ACC112 (cell line): ENCODE results near the gene SMIM13.
"Not testable (repeated sequence)": the region's sequence is repeated elsewhere in the genome, so short reads cannot be mapped to it uniquely, and the experiment has no call there.

Source experiments
- H2AFZ ChIP-seq: fragments of 200-600 bp; sonication (generic); one replicate; pipeline ENCODE4 v1.6.0; 2017; ENCODE audit warnings: antibody characterized with exemption, low read length; ENCODE audit not compliant: unreplicated experiment
- H3K27ac ChIP-seq: fragments of 200-600 bp; sonication (generic); 2 replicates; pipeline ENCODE4 v1.5.1; 2014; ENCODE audit warnings: low read depth, mild to moderate bottlenecking, antibody characterized with exemption, low read length, moderate library complexity
- H3K27me3 ChIP-seq: fragments of 200-600 bp; sonication (generic); 2 replicates; pipeline ENCODE4 v1.6.1; 2014; ENCODE audit warnings: mild to moderate bottlenecking, antibody characterized with exemption, low read length, moderate library complexity, mixed read lengths; ENCODE audit not compliant: insufficient read depth
- H3K36me3 ChIP-seq: fragments of 200-600 bp; sonication (generic); 2 replicates; pipeline ENCODE4 v1.6.1; 2016; ENCODE audit warnings: mild to moderate bottlenecking, antibody characterized with exemption, low read length, moderate library complexity, mixed read lengths; ENCODE audit not compliant: insufficient read depth
- H3K4me1 ChIP-seq: fragments of 200-600 bp; sonication (generic); one replicate; pipeline ENCODE4 v1.6.1; 2016; ENCODE audit warnings: low read length, mixed read lengths; ENCODE audit not compliant: insufficient read depth, unreplicated experiment, control insufficient read depth
- H3K4me3 ChIP-seq: fragments of 200-600 bp; sonication (generic); 2 replicates; pipeline ENCODE4 v1.5.1; 2014; ENCODE audit warnings: mild to moderate bottlenecking, low read depth, low read length
- H3K79me2 ChIP-seq: fragments of 200-600 bp; sonication (generic); one replicate; pipeline ENCODE4 v1.6.0; 2016; ENCODE audit warnings: low read length; ENCODE audit not compliant: control insufficient read depth, unreplicated experiment, insufficient read depth

The SMIM13 gene

DNA sequence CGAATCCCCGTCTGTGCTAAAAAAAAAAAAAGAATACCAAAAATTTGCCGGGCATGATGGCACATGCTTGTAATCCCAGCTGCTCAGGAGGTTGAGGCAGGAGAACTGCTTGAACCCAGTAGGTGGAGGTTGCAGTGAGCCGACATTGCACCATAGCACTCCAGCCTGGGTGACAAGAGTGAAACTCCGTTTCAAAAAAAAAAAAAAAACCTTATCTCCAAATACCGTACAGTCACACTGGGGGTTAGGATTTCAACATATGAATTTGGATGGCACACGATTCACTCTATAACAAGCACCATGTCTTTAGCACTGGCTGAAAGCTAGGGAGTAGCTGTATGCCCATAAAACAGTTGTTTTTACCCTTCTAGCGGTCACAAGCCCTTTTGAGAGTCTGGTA, 3.8 kb downstream of the SMIM13 start:
- Histone ChIP-seq H3K4me3 (no peak overlapping the region), H2AFZ (no peak overlapping the region), H3K27ac (no peak overlapping the region), H3K4me1 (peaks cover 15% of the 10 kb centered on the region), H3K79me2 (peaks cover 79% of the 10 kb centered on the region), H3K27me3 (no peaks in the 10 kb centered on the region), H3K36me3 (peaks cover 6% of the 10 kb centered on the region)

DNA sequence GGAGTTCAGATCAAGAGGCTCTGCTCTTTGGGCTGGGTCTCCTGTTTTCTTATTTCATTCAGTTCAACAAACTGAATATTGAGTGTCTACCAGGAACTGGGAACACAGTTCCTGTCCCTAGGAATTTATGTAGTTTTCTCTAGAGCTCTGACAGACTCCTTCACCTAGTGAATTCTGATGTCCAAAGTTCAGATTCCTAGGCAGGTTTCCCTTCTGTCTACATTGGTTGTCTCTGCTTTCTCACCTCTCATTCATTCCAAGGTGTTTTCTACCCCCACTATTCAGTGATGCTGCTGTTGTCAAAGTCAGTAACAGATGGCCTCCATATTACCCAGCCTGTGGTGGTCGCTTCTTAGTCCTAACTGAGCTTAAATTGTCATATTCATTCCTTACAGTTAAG, 4.4 kb downstream of the SMIM13 start:
- peaks cover 6% of the 10 kb centered on the region for H3K36me3 ChIP-seq
- no peaks in the 10 kb centered on the region for H3K27me3 ChIP-seq
- peaks cover 84% of the 10 kb centered on the region for H3K79me2 ChIP-seq
- H3K4me1 ChIP-seq: peaks cover 10% of the 10 kb centered on the region
- H2AFZ ChIP-seq: no peak overlapping the region
- no peak overlapping the region for H3K27ac ChIP-seq
- no peak overlapping the region for H3K4me3 ChIP-seq

DNA sequence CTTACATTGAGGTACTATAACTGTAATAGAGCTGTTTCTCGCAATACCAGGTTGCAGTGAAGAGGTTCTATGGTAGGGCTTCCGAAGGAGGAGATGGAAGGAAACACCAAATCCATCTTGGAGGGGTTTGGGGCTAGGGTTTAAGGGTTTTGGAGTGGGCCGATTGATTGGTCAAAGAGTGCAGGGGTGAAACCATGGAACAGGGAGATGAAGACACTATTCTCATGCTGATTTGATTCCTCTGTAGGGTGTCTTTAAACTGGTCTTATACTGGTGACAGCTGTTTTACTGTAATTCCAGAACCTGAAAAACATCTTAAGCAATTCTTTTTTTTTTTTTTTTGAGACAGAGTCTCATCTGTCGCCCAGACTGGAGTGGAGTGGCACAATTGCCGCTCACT, 7.8 kb downstream of the SMIM13 start:
- H3K36me3 ChIP-seq: peaks cover 13% of the 10 kb centered on the region
- peaks cover under 1% of the 10 kb centered on the region for H3K4me1 ChIP-seq
- peaks cover 96% of the 10 kb centered on the region for H3K79me2 ChIP-seq
- no peak overlapping the region for H3K4me3 ChIP-seq
- H2AFZ ChIP-seq: no peak overlapping the region
- H3K27ac ChIP-seq: no peak overlapping the region
- H3K27me3 ChIP-seq: no peaks in the 10 kb centered on the region

DNA sequence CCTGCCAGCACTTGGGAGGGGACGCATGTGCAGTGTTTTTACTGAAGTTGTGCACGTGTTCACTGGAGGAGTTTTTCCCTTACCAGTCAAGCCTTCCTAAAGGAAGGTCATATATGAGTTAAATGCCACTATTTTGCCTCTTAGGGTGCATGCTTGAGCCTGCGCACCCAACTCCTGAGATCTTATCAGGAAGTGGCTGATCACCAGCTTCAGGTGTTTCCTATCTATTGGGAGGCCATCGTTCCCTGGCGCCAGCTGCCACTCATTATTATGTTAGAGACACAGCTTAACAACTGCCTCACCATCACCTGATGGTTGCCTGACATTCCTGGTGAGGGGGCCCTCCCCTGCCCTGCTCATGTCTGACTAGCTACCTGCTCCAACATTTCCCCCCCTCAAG, 9.4 kb downstream of the SMIM13 start:
- peaks cover 92% of the 10 kb centered on the region for H3K79me2 ChIP-seq

DNA sequence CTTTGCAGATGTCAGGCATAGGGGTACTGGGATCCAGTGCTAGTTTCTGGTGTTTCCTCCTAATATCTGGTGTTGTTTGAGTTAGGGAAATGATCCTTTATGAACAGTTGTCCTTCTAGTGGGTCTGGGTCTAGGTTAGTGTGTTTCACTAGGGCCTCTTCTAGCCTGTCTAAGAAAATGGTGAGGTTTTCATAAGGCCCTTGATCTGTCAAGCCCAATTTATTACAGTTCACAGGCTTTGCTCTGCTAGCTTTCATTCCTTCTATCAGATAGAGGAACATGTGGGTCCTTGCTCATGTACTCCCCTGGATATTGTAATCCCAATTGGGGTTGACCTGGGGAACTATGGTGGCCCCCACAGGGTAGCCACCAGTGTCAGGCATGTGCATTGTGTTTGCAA, 15.1 kb downstream of the SMIM13 start:
- H2AFZ ChIP-seq: no peak overlapping the region
- H3K27me3 ChIP-seq: no peaks in the 10 kb centered on the region
- no peak overlapping the region for H3K4me3 ChIP-seq
- peaks cover 74% of the 10 kb centered on the region for H3K79me2 ChIP-seq
- no peaks in the 10 kb centered on the region for H3K4me1 ChIP-seq
- H3K27ac ChIP-seq: no peak overlapping the region
- peaks cover 6% of the 10 kb centered on the region for H3K36me3 ChIP-seq

More for the DNA sequence above, 9.4 kb downstream of the SMIM13 start:
- Histone ChIP-seq H3K27ac (no peak overlapping the region), H3K4me3 (no peak overlapping the region), H3K36me3 (peaks cover 17% of the 10 kb centered on the region), H3K27me3 (no peaks in the 10 kb centered on the region), H3K4me1 (no peaks in the 10 kb centered on the region), H2AFZ (no peak overlapping the region)

DNA sequence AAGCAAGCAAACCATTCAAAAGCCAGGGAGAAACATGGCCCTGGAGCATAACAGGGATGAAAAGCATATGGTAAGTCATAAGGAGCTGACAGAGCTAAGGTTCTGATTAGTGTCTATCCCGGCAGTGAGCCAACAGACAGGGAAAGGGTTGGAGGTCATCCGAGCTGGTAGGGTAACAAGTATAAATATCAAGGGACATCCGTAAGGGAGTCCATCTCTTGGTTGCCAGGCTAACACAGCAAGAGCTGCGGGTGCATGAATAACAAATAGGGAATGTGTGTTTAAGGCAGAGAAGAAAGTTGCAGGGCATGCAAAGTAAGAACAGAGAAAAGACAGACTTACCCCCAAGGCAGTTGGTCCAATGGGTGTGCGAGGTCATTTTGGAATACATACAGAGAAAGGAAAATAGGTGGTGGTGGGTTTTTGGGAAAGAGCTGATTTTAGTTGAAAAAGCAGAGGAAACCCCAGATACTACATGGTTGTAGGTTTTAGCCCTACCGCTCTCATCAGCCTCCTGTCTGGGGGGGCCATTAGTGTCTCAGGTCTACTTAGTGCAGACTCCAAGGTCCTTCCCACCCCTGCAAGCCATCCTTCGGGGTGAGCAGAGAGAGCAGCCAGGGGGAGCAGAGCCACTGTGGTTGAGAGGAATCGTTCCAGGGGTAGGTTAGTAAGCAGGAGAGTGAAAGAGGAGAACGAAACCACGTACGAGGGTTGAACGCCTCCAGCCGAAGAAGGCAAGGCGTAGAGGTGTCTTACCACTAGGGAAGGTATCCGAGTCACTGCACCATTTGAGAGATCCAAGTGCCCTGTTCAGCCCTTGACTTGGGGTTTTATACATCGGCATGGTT, 17.5 kb downstream of the SMIM13 start, which contains the start of gene ERVFRD-1:
TSS of gene ERVFRD-1 (minus strand) at position 805 of the 848 bp plus-strand sequence. CDS start 6,415 bp downstream, outside the sequence.
- peaks cover 3% of the 10 kb centered on the region for H3K4me1 ChIP-seq
- no peak within 1 kb of the TSS for H3K4me3 ChIP-seq
- H3K79me2 ChIP-seq: peaks cover 58% of the 10 kb centered on the region
- H3K27ac ChIP-seq: no peak within 1 kb of the TSS
- no peak within 1 kb of the TSS for H2AFZ ChIP-seq
- H3K36me3 ChIP-seq: peaks cover 3% of the 10 kb centered on the region; the same call in 1 of the 2 replicates
- no peaks in the 10 kb centered on the region for H3K27me3 ChIP-seq

DNA sequence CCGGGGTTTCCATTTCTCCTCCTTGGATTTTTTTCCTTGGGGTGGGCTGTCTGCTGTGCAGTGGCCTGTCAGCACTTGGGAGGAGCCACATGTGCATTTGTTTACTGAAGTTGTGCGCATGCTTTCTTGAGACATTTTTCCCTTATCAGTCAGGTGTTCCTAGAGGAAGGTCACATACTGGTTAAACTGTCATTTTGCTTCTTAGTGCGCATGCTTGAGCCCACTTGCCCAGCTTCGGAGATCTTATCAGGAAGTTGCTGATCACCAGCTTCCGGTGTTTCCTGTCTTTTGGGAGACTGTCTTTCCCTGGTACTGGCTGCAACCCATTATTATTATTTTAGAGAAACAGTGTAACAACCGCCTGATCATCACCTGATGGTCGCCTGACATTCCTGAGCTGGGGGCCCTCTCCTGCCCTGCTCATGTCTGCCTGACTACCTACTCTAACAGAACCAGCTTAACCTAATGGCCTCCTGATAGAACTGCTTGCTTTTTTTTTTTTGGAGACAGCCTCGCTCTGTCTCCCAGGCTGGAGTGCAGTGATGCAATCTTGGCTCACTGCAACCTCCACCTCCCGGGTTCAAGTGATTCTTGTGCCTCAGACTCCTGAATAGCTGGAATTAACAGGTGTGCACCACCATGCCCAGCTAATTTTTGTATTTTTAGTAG, 18.3 kb downstream of the SMIM13 start:
- Histone ChIP-seq H3K79me2 (peaks cover 54% of the 10 kb centered on the region), H3K4me3 (no peak overlapping the region), H3K27ac (no peak overlapping the region), H3K36me3 (peaks cover 2% of the 10 kb centered on the region; the same call in 1 of the 2 replicates), H3K4me1 (peaks cover 7% of the 10 kb centered on the region), H3K27me3 (no peaks in the 10 kb centered on the region), H2AFZ (no peak overlapping the region)

DNA sequence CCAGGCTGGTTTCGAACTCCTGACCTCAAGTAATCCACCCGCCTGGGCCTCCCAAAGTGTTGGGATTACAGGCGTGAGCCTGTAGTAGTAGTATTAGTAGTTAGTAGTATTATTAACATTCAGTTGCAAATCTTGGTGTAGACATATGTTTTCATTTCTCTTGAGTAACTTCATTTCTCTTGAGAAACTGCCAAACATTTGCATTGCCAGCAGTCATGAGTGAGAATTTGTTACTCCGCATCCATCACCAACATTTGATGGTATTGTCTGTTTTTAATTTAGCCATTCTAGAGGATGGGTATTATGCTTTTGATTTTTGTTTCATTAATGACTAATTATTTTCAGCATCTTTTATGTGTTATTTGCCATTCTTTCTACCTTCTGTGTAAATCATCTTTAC, 19.4 kb downstream of the SMIM13 start:
- Histone ChIP-seq H3K79me2 (peaks cover 53% of the 10 kb centered on the region), H3K27me3 (no peaks in the 10 kb centered on the region), H3K4me3 (no peak overlapping the region), H3K36me3 (no peaks in the 10 kb centered on the region), H2AFZ (no peak overlapping the region), H3K27ac (no peak overlapping the region), H3K4me1 (peaks cover 7% of the 10 kb centered on the region)

DNA sequence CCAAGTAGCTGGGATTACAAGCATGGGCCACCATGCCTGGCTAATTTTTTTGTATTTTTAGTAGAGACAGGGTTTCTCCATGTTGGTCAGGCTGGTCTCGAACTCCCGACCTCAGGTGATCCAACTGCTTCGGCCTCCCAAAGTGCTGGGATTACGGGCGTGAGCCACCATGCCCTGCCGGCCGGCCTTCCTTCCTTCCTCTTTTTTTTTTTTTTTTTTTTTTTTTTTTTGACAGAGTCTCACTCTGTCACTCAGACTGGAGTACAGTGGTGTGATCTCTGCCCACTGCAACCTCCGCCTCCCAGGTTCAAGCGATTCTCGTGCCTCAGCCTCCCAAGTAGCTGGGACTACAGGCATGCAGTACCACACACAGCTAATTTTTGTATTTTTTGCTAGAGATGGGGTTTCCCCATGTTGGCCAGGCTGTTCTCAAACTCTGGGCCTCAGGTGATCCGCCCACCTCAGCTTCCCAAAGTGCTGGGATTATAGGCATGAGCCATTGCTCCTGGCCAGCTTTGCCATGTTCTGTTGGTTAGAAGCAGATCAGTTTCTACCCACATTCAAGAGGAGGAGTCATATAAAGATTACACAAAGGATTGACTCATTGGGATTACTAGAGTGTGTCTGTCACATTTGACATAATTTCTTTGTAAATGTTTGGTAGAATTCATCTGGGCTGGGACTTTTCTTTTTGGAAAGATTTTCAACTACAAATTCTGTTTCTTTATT, 22.3 kb downstream of the SMIM13 start:
- peaks cover 43% of the 10 kb centered on the region for H3K79me2 ChIP-seq
- not testable (repeated sequence) for H3K4me3 ChIP-seq

DNA sequence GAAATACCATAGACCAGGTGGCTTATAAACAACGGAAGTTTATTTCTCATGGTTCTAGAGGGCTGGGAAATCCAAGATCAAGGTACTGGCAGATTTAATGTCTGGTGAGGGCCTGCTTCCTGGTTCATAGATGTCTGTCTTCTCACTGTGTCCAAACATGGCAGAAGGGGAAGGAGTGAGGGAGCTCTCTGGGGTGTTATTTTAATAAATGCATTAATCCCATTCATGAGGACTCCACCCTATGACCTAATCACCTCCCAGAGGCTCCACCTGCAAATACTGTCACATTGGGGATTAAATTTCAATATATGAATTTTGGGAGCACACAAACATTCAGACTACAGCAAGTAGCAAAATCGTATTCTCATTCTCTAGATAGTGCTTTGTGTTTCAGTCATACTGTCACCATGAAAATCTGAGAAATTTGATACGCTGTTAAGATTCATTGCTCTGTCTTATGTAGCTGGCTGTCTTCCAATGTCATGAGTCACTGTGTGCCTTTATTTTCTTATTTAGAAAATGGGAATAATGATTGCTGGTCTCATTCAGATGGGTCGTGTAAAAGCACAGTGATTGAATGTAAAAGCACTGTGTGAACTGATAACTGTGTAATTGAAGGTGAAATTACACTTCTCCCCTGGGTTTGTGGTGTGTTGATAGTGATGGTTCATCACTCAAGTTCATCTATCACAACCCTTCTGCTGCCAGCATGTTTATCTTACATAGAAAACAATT, 26.8 kb downstream of the SMIM13 start:
- Histone ChIP-seq H3K79me2 (peaks cover 55% of the 10 kb centered on the region), H3K27me3 (no peaks in the 10 kb centered on the region), H3K36me3 (no peaks in the 10 kb centered on the region), H3K4me1 (peaks cover 18% of the 10 kb centered on the region), H3K27ac (no peak overlapping the region), H3K4me3 (no peak overlapping the region), H2AFZ (no peak overlapping the region)

More for the DNA sequence above, 22.3 kb downstream of the SMIM13 start:
- 0 out of 2 replicates have a peak overlapping the region, but pooled peaks have one; percentile 1 for H3K27ac ChIP-seq
- H3K27me3 ChIP-seq, H2AFZ ChIP-seq, H3K36me3 ChIP-seq: not testable (repeated sequence)
- peaks cover 19% of the 10 kb centered on the region for H3K4me1 ChIP-seq
